ENCODE results near the gene IFNL2.
"Not testable (repeated sequence)": the region's sequence is repeated elsewhere in the genome, so short reads cannot be mapped to it uniquely, and the experiment has no call there.

The IFNL2 gene

DNA sequence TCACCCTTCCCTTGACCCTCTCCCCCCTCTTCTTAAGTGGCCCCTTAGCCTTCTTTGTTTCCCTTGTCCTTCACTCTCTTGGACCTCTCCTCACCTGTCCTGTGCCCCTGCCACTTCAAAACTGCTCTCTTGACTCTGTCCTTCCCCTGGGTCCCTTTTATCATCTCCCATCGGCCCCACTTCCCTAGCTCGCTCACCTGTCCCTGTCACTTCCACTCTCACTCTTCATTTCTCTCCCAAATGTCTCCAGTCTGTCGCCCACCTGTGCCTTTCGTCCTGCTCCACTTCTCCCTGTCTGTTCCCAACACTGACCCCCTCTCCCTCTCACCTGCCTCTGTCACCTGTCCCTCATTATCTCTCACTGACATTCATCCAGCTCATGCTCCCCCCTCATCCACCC lies 28.7 kb downstream of the IFNL2 start:
- no peak for DNase-seq (ENCODE audit: low read depth in 2 of 2)

DNA sequence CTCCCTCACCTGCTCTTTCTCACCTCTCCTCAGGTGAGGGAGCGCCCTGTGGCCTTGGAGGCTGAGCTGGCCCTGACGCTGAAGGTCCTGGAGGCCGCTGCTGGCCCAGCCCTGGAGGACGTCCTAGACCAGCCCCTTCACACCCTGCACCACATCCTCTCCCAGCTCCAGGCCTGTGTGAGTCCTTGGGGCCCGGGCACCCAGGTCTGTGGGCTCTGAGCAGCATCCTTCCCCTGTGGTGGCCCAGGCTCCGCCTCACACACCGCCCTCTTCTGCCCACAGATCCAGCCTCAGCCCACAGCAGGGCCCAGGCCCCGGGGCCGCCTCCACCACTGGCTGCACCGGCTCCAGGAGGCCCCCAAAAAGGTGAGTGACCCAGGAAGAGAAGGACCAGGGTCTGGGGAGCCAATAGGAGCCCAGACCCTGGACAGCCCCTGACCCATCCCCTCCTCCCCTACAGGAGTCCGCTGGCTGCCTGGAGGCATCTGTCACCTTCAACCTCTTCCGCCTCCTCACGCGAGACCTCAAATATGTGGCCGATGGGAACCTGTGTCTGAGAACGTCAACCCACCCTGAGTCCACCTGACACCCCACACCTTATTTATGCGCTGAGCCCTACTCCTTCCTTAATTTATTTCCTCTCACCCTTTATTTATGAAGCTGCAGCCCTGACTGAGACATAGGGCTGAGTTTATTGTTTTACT lies 29.9 kb downstream of the IFNL2 start:
- no peak for DNase-seq (ENCODE audit: low read depth in 2 of 2)

DNA sequence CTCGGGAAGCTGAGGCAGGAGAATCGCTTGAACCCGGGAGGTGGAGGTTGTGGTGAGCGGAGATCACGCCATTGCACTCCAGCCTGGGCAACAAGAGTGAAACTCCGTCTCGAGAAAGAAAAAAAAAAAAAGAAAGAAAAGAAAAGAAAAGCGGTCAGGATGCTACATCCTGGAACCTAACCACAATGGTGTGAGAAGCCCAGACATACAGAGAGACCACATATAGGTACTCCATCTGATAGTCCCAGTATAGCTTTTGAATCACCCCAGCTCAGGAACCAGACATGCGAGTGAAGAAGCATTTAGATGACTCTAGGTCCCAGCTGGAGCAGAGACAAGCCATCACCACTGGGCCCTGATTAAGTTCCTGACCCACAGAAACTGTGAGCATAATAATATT lies 31.2 kb downstream of the IFNL2 start:
- no peak for DNase-seq (ENCODE audit: low read depth in 2 of 2)

DNA sequence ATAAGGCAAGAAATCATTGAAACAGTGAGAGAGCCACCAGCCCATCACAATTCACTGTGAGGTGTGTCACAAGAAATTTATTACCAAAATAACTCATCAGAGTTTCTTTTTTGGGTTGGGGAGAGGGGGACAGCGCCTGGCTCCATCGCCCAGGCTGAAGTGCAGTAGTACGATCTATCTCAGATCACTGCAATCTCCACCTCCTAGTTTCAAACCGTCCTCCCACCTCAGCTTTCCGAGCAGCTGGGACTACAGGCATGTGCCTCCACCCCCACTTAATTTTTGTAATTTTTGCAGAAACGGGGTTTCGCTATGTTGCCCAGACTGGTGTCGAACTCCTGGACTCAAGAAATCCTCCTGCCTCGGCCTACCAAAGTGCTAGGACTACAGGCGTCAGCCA lies 31.6 kb downstream of the IFNL2 start:
- DNase-seq (ENCODE audit: low read depth in 2 of 2) = no peak

DNA sequence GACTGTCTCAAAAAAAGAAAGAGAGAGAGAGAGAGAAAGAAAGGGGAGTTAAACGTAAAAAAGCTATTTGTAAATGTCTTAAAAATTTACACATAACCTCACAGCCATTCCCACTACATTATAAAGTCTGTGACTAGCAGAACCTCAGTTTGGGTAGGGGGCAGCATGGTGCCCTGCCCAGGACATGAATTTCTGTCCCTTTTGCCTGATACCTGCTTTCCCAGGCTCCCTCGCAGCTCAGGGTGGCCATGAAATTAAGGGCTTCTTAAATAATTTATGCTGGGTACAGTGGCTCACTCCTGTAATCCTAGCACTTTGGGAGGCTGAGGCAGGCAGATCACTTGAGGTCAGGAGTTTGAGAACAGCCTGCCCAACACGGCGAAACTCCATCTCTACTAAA lies 32.8 kb downstream of the IFNL2 start:
- DNase-seq (ENCODE audit: low read depth in 2 of 2) = no peak

DNA sequence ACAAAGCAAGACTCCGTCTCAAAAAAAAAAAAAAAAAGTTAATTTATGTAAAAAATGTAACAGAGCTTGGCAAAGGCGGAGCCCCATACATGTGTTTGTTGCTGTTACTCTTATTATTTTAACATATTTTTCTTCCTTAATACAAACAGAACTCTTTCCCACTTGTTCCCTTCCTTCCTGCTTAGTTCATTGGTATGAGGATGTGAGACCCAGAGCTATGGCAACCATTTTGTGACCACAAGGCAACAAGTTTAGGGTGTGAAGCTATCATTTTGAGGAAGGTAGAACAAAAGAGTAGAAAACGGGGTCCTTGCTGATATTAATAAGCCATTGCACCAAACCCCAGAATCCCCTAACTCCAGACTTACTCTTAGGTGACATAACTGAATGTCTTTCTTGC lies 33.4 kb downstream of the IFNL2 start:
- DNase-seq (ENCODE audit: low read depth in 2 of 2) = no peak

DNA sequence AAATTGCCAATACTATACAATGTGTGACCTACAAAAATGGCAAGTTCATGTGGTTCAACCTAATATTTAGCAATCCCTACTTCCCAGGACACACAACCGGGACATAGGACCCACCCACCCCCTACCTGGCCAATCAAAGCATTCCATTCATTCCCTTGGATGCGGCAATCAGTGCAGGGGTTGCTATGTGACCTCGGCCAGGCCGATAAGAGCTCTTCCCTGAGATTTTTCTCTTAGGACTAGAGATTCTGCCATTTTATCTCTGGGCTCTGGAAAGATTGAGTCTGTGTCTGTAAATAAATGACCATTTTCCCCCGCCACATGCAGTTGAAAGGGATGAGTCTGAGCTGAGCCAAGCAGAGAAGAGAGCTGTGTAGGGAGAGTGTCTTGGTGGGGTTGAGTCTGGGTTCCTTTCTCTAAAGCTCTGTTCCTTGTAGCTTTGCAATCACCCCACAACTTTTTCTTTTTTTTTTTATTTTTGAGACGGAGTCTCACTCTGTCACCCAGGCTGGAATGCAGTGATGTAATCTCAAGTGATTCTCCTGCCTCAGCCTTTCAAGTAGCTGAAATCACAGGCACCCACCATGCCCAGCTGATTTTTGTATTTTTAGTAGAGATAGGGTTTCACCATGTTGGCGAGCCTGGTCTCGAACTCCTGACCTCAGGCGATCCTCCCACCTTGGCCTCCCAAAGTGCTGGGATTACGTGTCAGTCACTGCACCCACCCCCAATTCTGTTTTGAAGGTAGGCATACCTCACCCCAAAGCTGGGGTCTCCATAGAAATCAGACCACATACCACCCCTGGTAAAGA lies 35.4 kb downstream of the IFNL2 start:
- no peak for DNase-seq (ENCODE audit: low read depth in 2 of 2)

DNA sequence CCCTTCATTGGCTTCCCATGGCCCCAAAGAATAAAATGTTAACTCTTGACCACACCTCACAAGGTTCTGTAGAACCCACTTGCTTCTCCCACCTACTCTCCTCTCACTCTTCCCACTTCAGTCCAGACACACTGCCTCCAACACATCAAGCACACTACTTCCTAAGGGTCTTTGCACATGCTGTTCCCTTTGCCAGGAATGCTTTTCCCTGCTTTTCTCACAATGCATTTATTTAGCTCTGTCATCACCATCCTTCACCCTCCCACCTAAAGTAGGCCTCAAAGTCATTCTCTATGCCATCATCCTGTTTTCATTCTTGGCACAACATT lies 36.0 kb downstream of the IFNL2 start:
- DNase-seq (ENCODE audit: low read depth in 2 of 2) = no peak

DNA sequence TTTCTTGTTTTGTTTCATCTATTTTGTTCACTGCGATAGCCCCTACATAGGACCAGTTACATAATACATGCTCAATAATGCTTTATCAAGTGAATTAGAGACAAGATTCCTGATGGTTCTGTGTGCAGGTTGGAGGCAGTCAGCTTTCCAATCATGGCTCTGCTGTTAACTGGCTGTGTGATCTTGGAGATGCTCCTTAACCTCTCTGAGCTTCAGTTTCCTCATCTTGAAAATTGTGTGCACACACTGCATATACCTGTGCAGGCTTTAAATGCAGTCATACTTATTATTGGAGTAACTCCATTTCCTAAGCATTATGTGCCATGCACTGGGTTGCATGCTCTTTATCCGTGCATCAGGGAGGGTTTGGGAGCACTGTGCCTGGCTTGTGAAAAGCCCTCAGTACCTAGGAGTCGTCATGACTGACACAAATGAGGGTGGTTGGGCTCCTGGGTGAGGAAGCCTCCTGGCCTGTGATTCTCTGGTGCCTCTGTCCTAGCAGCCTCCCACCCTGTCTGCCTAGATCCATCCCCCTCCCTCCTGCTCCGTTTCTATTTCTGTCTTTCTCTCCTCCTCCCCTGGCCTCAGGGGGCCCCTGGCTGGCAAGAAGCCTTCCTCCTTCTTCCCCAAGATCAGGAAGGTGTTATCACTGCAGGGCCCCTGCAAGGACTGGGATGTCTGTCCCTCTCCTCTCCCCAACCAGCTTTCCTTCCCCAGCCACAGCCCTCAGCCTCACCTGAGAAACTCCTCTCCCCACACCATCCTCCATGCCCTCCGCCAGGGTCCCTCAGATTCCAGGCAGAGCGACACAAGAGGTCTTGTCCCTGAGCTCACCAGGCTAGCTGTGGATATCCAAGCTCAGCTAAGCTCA lies 36.7 kb downstream of the IFNL2 start:
- DNase-seq (ENCODE audit: low read depth in 2 of 2) = no peak

DNA sequence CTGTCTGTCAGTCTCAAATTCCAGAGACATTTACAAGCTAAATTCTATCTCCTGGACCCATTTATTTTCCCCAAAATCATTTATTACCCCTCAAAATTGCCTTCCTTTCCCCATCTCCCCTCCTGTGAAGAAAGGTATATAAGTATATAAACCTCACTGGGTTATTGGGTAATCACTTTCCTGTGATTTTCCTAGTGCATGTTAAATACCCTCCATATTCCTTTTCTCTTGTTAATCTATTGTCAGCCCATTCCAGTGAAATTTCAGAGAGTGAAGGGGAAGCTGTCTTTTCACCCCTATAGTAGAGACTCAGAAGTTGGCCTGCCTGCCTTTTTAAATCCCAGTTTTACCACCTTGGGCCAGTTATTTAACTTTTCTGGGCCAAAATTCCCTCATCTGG lies 37.9 kb downstream of the IFNL2 start:
- DNase-seq (ENCODE audit: low read depth in 2 of 2) = no peak

DNA sequence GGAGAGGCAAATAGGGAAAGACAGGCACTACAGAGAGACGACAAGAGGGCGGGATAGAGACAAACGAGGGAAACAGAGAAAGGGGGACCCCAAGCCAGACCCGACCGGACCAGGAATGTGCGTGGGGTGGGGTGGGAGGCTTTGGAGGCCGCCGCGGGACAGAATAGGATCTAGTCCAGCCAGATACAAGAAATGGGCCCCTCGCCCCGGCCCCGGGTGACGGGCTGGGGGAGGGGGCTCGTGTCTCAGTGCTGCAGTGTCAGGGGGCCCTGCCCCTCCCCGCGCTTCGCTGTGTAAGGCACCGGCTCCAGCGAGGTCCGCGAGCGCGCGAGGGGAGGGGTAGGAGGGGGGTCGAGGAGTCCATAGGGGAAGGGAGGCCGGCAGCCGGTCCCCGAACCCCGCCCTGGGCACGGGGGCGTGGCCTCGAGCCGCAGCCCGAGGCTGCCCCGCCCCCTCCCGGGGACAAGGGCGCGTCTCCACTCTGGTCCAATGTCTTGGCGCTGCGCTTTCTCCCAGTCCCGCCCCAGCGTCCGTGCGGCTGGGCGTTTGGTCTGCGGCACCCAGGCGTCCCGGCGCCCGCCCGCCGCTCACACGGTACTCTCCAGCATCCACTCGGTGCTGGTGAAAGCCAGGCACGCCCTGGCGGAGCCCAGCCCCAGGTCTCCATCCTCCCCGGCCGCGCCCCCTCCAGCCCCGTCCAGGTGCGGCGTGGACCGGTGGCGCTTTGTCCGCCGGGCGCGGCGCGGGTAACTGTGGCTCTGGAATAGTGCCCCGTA lies 39.0 kb downstream of the IFNL2 start:
- DNase-seq (ENCODE audit: low read depth in 2 of 2) = no peak

DNA sequence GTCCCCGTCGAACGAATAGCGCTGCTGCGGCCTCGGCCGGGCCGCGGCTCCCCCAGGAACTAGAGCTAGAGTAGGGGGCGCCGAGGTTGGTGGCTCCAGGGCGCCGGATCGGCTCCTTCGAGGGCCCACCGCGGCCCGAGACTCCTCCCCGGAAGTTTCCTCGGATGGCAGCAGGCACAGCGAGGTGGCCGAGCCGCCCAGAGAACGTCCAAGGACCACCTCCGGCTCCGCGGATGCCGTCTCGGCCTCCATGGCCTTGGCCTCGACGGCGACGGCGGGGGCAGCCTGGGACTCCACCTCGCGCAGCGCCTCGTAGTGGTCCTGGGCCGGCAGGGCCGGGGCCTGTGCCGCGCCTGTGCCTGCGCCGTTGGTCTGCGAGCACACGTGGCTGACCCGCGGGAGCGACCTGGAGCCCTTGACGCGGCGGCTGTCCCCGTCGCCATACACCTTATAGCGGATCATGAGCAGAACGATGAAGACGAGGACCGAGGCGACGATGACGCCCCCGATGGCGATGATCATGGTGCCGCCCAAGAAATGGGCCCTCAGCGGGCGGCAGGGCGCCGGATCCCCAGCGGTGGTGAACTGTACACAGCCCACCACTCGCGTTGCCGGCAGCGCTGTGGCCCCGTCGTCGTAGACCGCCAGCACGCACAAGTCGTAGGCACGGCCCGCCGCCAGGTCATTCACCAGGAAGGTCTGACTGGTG lies 39.8 kb downstream of the IFNL2 start:
- no peak for DNase-seq (ENCODE audit: low read depth in 2 of 2)

DNA sequence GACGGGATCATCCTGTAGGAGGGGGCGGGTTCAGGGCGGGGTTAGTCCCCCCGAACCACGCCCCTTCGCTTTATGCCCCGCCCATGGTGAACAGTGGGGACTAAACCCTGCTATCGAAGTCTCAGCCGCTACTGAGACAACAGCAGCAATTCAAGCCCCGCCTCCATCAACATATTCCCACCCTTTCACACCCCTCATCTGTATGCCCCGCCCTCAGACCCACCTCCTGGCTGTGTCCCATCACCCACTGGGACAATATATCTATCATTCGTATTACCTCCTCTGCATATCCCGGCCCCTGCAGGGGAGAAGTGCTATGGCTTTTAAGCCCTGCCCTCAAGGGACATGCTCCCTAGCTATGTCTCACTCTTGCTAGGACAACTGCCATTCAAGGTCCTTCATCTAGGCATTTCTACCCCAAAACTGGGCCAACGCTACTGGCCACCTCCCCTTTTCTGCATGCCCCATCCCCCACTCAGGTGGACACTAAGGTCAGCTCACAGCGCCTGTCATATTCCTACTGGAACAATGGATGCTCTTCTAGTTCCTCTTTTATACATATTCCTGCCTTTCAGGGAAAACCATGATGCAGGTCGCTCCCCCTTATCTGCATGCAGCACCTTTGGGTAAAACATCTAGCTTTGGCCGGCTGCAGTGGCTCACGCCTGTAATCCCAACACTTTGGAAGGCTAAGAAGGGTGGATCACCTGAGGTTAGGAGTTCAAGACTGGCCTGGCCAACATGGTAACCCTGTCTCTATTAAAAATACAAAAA lies 40.5 kb downstream of the IFNL2 start:
- DNase-seq (ENCODE audit: low read depth in 2 of 2) = no peak

DNA sequence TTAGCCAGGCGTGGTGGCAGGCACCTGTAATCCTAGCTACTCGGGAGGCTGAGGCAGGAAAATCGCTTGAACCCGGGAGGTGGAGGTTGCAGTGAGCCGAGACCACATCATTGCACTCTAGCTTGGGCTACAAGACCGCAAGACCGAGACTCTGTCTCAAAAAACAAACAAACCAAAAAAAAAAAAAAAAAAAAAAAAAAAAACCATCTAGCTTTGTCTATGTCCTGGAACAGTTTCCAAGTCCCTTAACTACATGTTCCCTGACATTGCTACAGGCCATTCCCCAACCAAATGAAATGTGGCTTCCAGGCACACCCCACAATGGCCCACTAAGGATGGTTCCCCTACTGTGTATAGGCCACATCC lies 41.1 kb downstream of the IFNL2 start:
- DNase-seq (ENCODE audit: low read depth in 2 of 2) = not testable (repeated sequence)

DNA sequence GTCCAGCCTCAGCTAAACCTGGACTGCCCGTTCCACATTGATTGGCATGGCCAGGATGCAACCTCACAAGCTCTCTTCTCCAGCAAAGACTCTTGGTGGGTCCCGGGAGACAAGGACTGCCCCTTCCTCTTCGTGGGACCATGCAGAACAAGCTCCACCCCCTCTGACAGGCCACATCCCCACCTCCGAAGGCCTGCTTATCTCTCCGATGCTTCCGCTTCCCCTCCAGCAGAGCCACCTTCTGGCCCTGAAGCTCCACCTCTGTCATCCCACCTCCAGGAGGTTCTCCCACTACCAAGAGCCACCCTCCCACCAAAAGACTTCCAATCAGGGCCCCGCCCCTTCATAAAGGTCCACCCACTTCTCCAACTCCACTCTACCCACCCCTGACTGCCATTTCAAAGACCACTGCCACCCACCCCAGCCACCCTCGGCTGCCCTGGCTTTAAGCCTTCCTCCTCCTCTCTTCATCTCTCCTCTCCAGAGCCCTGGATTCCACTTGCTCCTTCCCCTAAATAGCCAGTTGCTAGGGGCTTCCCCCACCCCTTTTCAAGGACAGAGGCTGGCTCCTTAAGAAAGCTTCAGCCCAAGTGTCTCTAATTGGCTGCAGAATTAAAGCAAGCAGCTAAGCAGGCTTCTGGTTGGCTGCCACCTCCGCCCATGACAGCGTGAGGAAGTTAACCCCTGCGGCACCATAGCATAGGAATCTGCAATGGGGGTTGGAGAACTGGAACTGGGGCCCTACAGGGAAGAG lies 42.5 kb downstream of the IFNL2 start:
- DNase-seq (ENCODE audit: low read depth in 2 of 2) = no peak

DNA sequence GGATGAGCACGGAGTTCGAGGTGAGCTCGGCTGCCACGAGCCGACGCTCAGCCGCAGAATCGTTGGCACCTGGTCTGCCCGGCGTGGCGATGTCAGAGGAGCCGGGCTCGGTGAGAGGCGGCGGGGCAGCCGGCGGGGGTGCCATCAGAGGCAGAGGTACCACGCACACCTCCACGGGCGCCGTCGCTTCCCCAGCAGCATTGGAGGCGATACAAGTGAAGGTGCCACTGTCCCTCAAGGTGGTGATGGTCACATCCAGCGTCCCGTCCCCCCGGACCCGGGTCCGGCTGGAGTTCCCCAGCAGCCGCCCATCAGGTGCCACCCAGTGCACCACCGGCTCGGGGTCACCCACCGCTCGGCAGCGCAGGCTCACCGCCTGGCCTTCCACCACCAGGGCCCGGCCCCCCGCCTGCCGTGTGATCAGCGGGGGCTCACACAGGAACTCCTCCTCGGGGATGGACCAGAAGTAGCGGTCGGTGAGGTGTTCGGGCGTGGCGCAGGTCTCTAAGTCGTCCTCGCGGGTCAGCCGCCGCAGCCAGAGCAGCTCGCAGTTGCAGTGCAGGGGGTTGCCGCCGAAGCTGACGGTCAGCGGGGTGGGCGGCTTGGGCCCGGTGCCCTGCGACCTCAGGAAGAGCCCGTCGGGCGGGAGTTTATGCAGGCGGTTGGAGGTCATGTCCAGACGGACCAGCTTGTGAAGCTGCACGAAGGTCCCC lies 46.0 kb downstream of the IFNL2 start:
- DNase-seq (ENCODE audit: low read depth in 2 of 2) = no peak

DNA sequence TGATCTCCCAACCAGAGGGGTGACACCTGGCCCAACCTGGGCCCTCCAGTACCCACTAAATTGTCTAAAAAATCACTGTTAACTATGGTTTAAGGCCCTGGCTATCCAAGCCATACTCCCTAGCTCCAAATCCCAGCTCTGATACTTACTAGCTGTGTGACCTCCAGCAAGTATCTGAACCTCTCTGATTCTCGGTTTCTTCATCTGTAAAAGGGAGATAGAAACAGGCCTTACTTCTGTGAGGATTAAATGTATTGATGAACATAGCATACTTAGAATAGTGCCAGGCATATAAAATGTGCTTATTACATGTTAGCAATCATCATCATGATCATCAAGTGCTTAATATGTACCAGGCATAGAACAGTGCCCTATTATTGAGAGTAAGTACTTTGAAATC lies 47.7 kb downstream of the IFNL2 start:
- DNase-seq (ENCODE audit: low read depth in 2 of 2) = no peak

DNA sequence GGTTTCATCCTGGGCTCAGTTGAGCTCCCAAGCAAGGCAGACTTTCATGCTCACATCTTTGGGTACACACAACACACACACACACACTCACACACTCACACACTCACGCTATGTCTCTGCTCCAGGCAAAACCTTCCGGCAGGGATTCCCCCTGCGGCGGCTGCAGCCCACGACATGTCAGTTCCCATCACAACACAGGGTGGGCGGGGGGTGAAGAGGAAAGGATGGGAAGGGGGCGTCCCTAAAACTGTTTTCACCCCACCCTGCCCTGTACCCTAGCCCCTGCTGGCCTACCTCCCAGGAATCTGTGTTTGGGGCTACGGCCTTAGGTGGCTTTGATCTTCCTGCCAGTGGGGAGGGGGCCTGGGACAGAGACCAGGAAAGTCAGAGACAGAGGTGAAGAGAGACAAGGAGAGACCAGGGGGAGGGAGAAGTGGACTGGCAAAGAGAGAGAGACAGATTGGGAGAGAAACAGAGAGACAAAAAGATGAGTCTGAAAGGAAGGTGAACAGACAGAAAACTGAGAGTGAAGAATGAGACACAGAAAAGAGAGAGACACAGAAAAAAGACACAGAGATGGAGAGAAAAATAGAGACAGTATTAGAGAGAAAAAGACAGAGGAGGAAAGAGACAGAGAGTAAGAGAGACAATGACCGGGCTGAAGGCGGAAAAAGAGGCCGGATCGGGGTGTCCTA lies 48.6 kb downstream of the IFNL2 start:
- DNase-seq (ENCODE audit: low read depth in 2 of 2) = no peak

DNA sequence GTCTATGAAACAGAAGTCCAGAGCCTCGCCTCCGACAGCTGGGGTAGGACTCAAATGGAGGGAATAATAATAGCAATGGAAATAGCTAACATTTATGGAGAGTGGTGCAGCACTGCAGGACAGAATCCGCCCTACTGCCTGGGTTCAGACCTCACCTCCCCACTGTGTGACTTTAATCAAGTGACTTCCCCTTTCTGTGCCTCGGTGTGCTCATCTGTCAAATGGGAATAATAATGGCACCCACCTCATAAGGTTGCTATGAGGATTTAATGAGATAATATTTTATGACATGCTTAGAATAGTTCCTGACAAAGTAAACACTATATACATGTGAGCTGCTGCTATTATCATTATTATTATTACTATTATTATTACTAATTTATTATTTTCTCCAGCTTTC lies 49.3 kb downstream of the IFNL2 start:
- no peak for DNase-seq (ENCODE audit: low read depth in 2 of 2)

All from stimulated activated CD4-positive, alpha-beta T cell treated with anti-CD3 and anti-CD28 coated beads, Interleukin-1b, Interleukin-23, amount 100 ng/mL, for 4 hours (primary cell).